MM.1S (cell line): ENCODE measurements around the gene BST1.
A peak's percentile ranks its signal among the peaks of the same experiment; 100 is the strongest.

Source experiments
- DNase-seq: peaks from one replicate; pipeline ENCODE4 v3.0.0-alpha.2; 2015
- H2AFZ ChIP-seq: fragments of 300-600 bp; sonication (generic); 2 replicates; pipeline ENCODE4 v1.6.0; 2016; ENCODE audit warnings: antibody characterized with exemption, low read length
- H3F3A ChIP-seq: fragments of 300-600 bp; sonication (generic); 2 replicates; pipeline ENCODE4 v1.6.1; 2016; ENCODE audit warnings: mild to moderate bottlenecking, antibody characterized with exemption, low read length, moderate library complexity, mixed read lengths; ENCODE audit not compliant: insufficient read depth
- H3K27ac ChIP-seq: fragments of 300-600 bp; sonication (generic); 2 replicates; pipeline ENCODE4 v1.5.1; 2016; ENCODE audit warnings: mild to moderate bottlenecking, low read length
- H3K27me3 ChIP-seq: fragments of 300-600 bp; sonication (generic); replicated peaks from 2 replicates; pipeline ENCODE4 v1.6.0; 2016; ENCODE audit warnings: low read length; ENCODE audit not compliant: insufficient read depth
- H3K36me3 ChIP-seq: fragments of 300-600 bp; sonication (generic); replicated peaks from 2 replicates; pipeline ENCODE4 v1.6.1; 2016; ENCODE audit warnings: mild to moderate bottlenecking, low read length, mixed read lengths; ENCODE audit not compliant: insufficient read depth
- H3K4me1 ChIP-seq: fragments of 300-600 bp; sonication (generic); 2 replicates; pipeline ENCODE4 v1.6.1; 2016; ENCODE audit warnings: low read length, mixed read lengths
- H3K4me2 ChIP-seq: fragments of 300-600 bp; sonication (generic); 2 replicates; pipeline ENCODE4 v1.6.0; 2016; ENCODE audit warnings: low read depth, low read length
- H3K4me3 ChIP-seq: fragments of 300-600 bp; sonication (generic); 2 replicates; pipeline ENCODE4 v1.5.1; 2016; ENCODE audit warnings: low read length, mixed read lengths
- H3K79me2 ChIP-seq: fragments of 300-600 bp; sonication (generic); 2 replicates; pipeline ENCODE4 v1.6.1; 2016; ENCODE audit warnings: mixed run types, low read length, mixed read lengths
- H3K9ac ChIP-seq: fragments of 300-600 bp; sonication (generic); 2 replicates; pipeline ENCODE4 v1.6.1; 2016; ENCODE audit warnings: low read length, mixed read lengths
- H3K9me2 ChIP-seq: fragments of 300-600 bp; sonication (generic); replicated peaks from 2 replicates; pipeline ENCODE4 v1.6.1; 2016; ENCODE audit warnings: mild to moderate bottlenecking, low read length, mixed read lengths; ENCODE audit not compliant: insufficient read depth
- H3K9me3 ChIP-seq: fragments of 300-600 bp; sonication (generic); replicated peaks from 2 replicates; pipeline ENCODE4 v1.6.1; 2016; ENCODE audit warnings: mild to moderate bottlenecking, low read length, mixed read lengths; ENCODE audit not compliant: insufficient read depth
- H4K20me1 ChIP-seq: fragments of 300-600 bp; sonication (generic); 2 replicates; pipeline ENCODE4 v1.6.1; 2016; ENCODE audit warnings: mild to moderate bottlenecking, low read length, moderate library complexity, mixed read lengths; ENCODE audit not compliant: insufficient read depth
- EZH2 ChIP-seq: fragments of 300-600 bp; sonication (generic); optimal IDR thresholded peaks from 2 replicates; pipeline ENCODE3; 2017; ENCODE audit warnings: low read depth, mild to moderate bottlenecking, antibody characterized with exemption, low read length, mixed read lengths
- EZH2phosphoT487 ChIP-seq: fragments of 300-600 bp; sonication (generic); IDR thresholded peaks from 2 replicates; pipeline ENCODE4 v1.6.1; 2018; ENCODE audit warnings: antibody characterized with exemption, low read length
- TF ChIP-seq, protein P1 (sequence below): fragments of 300-600 bp; sonication (generic); IDR thresholded peaks from 2 replicates; pipeline ENCODE4 v1.5.1; 2016; ENCODE audit warnings: antibody characterized with exemption, low read length, mixed read lengths

BST1 gene

DNA sequence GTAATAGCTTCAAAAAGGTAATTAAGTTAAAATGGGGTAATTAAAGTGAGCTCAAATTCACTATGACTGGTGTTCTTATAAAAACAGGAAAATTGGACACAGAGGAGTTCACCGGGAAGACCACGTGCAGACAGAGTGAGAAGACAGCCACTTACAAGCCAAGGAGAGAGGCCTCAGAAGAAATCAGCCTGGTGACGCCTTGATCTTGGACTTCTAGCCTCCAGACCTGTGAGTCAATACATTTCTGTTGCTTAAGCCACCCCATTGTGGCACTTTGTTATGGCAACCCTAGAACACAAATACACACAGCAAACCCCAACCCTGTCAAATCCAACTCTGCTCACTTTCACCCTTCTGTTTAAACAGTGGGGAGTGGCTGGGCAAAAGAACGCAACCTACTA lies 71.2 kb downstream of the BST1 start:
- peaks cover 32% of the 10 kb centered on the region for H3F3A ChIP-seq
- no peak overlapping the region for H3K4me3 ChIP-seq
- no peaks in the 10 kb centered on the region for H3K9me3 ChIP-seq
- TF ChIP-seq EZH2phosphoT487: no peak
- TF ChIP-seq EZH2: no peak
- TF ChIP-seq, protein P1, sequence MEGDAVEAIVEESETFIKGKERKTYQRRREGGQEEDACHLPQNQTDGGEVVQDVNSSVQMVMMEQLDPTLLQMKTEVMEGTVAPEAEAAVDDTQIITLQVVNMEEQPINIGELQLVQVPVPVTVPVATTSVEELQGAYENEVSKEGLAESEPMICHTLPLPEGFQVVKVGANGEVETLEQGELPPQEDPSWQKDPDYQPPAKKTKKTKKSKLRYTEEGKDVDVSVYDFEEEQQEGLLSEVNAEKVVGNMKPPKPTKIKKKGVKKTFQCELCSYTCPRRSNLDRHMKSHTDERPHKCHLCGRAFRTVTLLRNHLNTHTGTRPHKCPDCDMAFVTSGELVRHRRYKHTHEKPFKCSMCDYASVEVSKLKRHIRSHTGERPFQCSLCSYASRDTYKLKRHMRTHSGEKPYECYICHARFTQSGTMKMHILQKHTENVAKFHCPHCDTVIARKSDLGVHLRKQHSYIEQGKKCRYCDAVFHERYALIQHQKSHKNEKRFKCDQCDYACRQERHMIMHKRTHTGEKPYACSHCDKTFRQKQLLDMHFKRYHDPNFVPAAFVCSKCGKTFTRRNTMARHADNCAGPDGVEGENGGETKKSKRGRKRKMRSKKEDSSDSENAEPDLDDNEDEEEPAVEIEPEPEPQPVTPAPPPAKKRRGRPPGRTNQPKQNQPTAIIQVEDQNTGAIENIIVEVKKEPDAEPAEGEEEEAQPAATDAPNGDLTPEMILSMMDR: no peak
- H3K9ac ChIP-seq: no peak overlapping the region
- H3K79me2 ChIP-seq: no peaks in the 10 kb centered on the region
- H3K36me3 ChIP-seq: no peaks in the 10 kb centered on the region
- peaks cover 39% of the 10 kb centered on the region; the same call in 1 of the 2 replicates for H3K27me3 ChIP-seq
- no peaks in the 10 kb centered on the region for H3K9me2 ChIP-seq
- H3K4me1 ChIP-seq: peaks cover 34% of the 10 kb centered on the region
- H3K4me2 ChIP-seq: no peak overlapping the region
- no peaks in the 10 kb centered on the region for H4K20me1 ChIP-seq
- no peak overlapping the region for H3K27ac ChIP-seq
- no peak overlapping the region for H2AFZ ChIP-seq
- no peak for DNase-seq

DNA sequence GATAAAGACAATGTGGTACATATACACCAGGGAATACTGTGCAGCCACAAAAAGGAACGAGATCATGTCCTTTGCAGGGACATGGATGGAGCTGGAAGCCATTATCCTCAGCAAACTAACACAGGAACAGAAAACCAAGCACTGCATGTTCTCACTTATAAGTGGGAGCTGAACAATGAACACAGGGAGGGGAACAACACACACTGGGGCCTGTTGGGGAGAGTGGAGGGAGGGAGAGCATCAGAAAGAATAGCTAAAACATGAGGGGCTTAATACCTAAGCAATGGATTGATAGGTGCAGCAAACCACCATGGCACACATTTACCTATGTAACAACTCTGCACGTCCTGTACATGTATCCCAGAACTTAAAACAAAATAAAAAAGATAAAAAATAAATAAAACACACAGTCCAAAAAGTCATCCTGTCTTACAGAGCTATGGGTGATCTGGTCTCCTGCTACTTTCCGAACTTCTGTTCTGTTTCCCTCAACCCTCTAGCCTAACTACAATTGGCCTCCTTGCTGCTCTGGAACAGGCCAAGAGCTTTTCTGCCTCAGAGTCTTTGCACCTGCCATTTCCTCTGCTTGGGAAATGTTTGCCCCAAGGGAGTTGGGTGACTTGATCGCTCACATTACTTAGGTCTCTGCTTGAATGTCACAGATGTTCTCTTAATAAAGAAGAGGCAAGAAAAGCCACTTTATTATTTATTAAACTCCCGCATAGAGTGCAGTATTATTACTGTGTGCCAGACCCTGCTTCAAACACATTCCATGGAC lies 74.2 kb downstream of the BST1 start:
- no peaks in the 10 kb centered on the region for H4K20me1 ChIP-seq
- no peaks in the 10 kb centered on the region for H3K9me3 ChIP-seq
- peaks cover 35% of the 10 kb centered on the region for H3K4me1 ChIP-seq
- peak overlapping the region; percentile 99; the same call in 1 of the 2 replicates for H3K4me2 ChIP-seq
- no peak overlapping the region for H3K9ac ChIP-seq
- H3F3A ChIP-seq: peaks cover 21% of the 10 kb centered on the region
- peaks cover 46% of the 10 kb centered on the region; the same call in 1 of the 2 replicates for H3K27me3 ChIP-seq
- TF ChIP-seq EZH2phosphoT487 (no peak), EZH2 (no peak)
- TF ChIP-seq, protein P1: no peak
- peaks cover 8% of the 10 kb centered on the region for H3K79me2 ChIP-seq
- no peak overlapping the region for H3K27ac ChIP-seq
- no peaks in the 10 kb centered on the region for H3K9me2 ChIP-seq
- H3K4me3 ChIP-seq: no peak overlapping the region
- no peak for DNase-seq
- H2AFZ ChIP-seq: no peak overlapping the region
- H3K36me3 ChIP-seq: no peaks in the 10 kb centered on the region

DNA sequence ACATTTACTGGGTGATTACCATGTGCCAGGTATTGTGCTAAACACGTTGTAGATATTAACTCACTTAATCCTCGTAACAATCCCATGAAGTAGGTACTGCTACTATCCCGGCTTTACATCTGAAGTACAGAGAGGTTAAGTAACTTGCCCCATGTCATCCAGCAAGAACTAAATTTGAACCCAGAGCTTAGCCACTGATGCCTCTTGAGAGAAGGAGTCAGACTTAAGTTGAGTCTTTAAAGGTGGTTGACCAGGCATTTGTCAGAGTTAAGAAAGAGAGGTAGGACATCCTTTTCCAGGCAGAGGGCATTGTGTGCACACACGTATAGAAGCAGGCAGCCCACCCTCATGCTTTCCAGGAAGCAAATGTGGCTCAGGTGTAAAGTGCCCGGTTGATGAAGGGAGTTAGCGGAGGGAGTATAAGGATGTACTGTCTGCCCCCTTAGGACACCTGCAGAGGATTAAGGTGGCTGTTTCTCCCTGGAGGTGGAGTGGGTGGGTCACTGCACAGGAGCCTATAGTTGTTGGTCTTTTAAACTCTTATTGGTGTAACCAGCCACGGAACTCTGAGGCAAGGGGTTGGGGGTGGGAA lies 74.9 kb downstream of the BST1 start:
- Histone ChIP-seq H3K4me2 (peak overlapping the region; percentile 99), H3F3A (peaks cover 20% of the 10 kb centered on the region), H3K27me3 (peaks cover 46% of the 10 kb centered on the region; the same call in 1 of the 2 replicates), H2AFZ (no peak overlapping the region), H3K4me1 (peaks cover 35% of the 10 kb centered on the region), H3K9ac (no peak overlapping the region; the same call in 1 of the 2 replicates), H3K36me3 (no peaks in the 10 kb centered on the region), H3K9me3 (no peaks in the 10 kb centered on the region), H4K20me1 (no peaks in the 10 kb centered on the region), H3K79me2 (peaks cover 8% of the 10 kb centered on the region), H3K27ac (peak overlapping the region; percentile 71; the same call in 1 of the 2 replicates), H3K4me3 (peak overlapping the region; percentile 75), H3K9me2 (no peaks in the 10 kb centered on the region)
- TF ChIP-seq EZH2phosphoT487 (no peak), EZH2 (no peak)
- TF ChIP-seq, protein P1: no peak
- no peak for DNase-seq
